ENCODE data around the gene HDAC4. TPM values are rescaled to one million over a fixed set of nuclear protein-coding genes. Genes with fewer than 3 reads are reported as not detected.

Gene HDAC4
- total RNA-seq, 1 experiment from 2014 or later, result 32.0 TPM

DNA sequence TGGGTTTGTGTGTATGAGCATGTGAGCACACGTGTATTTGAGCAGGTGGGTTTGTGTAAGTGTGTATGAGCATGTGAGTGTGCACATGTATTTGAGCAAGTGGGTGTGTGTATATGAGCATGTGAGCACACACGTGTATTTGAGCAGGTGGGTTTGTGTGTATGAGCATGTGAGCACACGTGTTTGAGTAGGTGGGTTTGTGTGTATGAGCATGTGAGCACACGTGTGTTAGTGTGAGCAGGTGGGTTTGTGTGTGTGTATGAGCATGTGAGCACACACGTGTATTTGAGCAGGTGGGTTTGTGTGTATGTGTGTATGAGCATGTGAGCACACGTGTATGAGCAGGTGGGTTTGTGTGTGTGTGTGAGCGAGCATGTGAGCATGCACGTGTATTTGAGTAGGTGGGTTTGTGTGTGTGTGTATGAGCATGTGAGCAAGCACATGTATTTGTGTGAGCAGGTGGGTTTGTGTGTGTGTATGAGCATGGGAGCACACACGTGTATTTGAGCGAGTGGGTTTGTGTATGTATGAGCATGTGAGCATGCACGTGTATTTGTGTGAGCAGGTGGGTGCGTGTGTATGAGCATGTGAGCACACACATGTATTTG lies 383.2 kb downstream of the HDAC4 start:
- H4K91ac ChIP-seq (ENCODE audit: insufficient read length, low read depth, low read length), result no peak overlapping the region
- no peak overlapping the region for H2BK12ac ChIP-seq (ENCODE audit: insufficient read length, low read depth, low read length)
- no peak overlapping the region for H4K8ac ChIP-seq (replicated peaks; ENCODE audit: insufficient read length, low read depth, low read length)
- no peak for DNase-seq
- H3K23me2 ChIP-seq (ENCODE audit: insufficient read length, low read depth, low read length, poor library complexity, severe bottlenecking), result no peaks in the 10 kb centered on the region
- no peak overlapping the region for H2AFZ ChIP-seq (ENCODE audit: low read length)
- no peak overlapping the region for H3T11ph ChIP-seq (ENCODE audit: low read length)
- Mint-ChIP-seq H3K9me3 (no peaks in the 10 kb centered on the region), H3K4me1 (peaks cover 9 to 12% of the 10 kb centered on the region in 2 experiments), H3K27me3 (ENCODE audit: low read depth) (peaks cover 9% of the 10 kb centered on the region), H3K27ac (no peak overlapping the region), H3K4me3 (no peak overlapping the region), H3K36me3 (ENCODE audit: insufficient read depth in 1 of 3, low read depth in 3 of 3) (no peaks in the 10 kb centered on the region; a peak in 1 of 7 replicates)
- no peak overlapping the region for H3K18ac ChIP-seq (ENCODE audit: insufficient read length, low read depth, low read length)
- H3K4me2 ChIP-seq (ENCODE audit: insufficient read depth, insufficient read length, low read length), result no peak overlapping the region
- H3K79me2 ChIP-seq (ENCODE audit: insufficient read depth, low read length), result no peaks in the 10 kb centered on the region
- no peak overlapping the region for H2AK5ac ChIP-seq (ENCODE audit: insufficient read length, low read length)
- no peak overlapping the region for H3K56ac ChIP-seq (ENCODE audit: insufficient read length, low read depth, low read length)
- H2BK120ac ChIP-seq (ENCODE audit: low read depth, low read length, poor library complexity, severe bottlenecking), result no peak overlapping the region
- H4K5ac ChIP-seq (ENCODE audit: insufficient read length, low read depth, low read length), result no peak overlapping the region
- H3K27me3 ChIP-seq (ENCODE audit: insufficient read depth, low read length), result no peaks in the 10 kb centered on the region
- no peaks in the 10 kb centered on the region for H3K9me3 ChIP-seq (ENCODE audit: control insufficient read depth, low read depth, low read length)
- H3K9ac ChIP-seq (ENCODE audit: extremely low read depth, insufficient read length, low read length), result no peak overlapping the region
- WGBS (ENCODE audit: extremely low coverage, insufficient read length, low lambda C conversion rate), result no CpG with 5 or more reads among the region's 12 CpGs
- H3K79me1 ChIP-seq (ENCODE audit: insufficient read depth, low read depth, low read length, poor library complexity, severe bottlenecking), result no peaks in the 10 kb centered on the region
- no peaks in the 10 kb centered on the region for H4K20me1 ChIP-seq (ENCODE audit: control insufficient read depth, insufficient read depth, insufficient read length)
- H3K14ac ChIP-seq (ENCODE audit: insufficient read depth, low read length), result no peak overlapping the region
- TF ChIP-seq, protein P1, sequence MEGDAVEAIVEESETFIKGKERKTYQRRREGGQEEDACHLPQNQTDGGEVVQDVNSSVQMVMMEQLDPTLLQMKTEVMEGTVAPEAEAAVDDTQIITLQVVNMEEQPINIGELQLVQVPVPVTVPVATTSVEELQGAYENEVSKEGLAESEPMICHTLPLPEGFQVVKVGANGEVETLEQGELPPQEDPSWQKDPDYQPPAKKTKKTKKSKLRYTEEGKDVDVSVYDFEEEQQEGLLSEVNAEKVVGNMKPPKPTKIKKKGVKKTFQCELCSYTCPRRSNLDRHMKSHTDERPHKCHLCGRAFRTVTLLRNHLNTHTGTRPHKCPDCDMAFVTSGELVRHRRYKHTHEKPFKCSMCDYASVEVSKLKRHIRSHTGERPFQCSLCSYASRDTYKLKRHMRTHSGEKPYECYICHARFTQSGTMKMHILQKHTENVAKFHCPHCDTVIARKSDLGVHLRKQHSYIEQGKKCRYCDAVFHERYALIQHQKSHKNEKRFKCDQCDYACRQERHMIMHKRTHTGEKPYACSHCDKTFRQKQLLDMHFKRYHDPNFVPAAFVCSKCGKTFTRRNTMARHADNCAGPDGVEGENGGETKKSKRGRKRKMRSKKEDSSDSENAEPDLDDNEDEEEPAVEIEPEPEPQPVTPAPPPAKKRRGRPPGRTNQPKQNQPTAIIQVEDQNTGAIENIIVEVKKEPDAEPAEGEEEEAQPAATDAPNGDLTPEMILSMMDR (conservative IDR thresholded peaks at IDR 0.05), result no peak
- H3K4me1 ChIP-seq (ENCODE audit: insufficient read depth, low read length), result no peaks in the 10 kb centered on the region
- no peak overlapping the region for H2BK5ac ChIP-seq (ENCODE audit: insufficient read length, low read length)
- no peak overlapping the region for H2BK20ac ChIP-seq (ENCODE audit: low read depth, low read length, poor library complexity, severe bottlenecking)
- H3K23ac ChIP-seq (ENCODE audit: insufficient read length, low read depth, low read length), result no peak overlapping the region
- no peak overlapping the region for H2BK15ac ChIP-seq (ENCODE audit: low read depth, low read length)
- no peak overlapping the region for H3K27ac ChIP-seq (ENCODE audit: insufficient read length, low read depth, low read length)
- no peak overlapping the region for H3K4ac ChIP-seq (ENCODE audit: low read depth, low read length)
